Left renal pelvis (tissue), 4 donors: ENCODE data around the gene SIGLEC12. TPM values are rescaled to one million over a fixed set of nuclear protein-coding genes. Genes with fewer than 3 reads are reported as not detected.
A peak's percentile ranks its signal among the peaks of the same experiment; 100 is the strongest.
"Not testable (repeated sequence)": the region's sequence is repeated elsewhere in the genome, so short reads cannot be mapped to it uniquely, and the experiment has no call there.

Source experiments
- DNase-seq, 4 donors: peaks; one replicate each; pipeline ENCODE4 v3.0.0-alpha.2; 2013; ENCODE audit warnings: low read depth in 4 of 4, low spot score in 3 of 4
- polyA plus RNA-seq, 4 donors: library from polyadenylated mRNA; unstranded; fragments of 120-200 nt; gene quantifications; one replicate each; pipeline ENCODE4 v1.2.1, GENCODE V29; 2013; ENCODE audit not compliant: insufficient read length in 4 of 4

Gene SIGLEC12
- polyA plus RNA-seq, 4 donors, result 0.14 to 0.20 (median 0.16) TPM; not detected in 1

GRCh38 chr19:51524666-51525264 lies 23.2 kb upstream of the SIGLEC12 start:
- DNase-seq, result no peak

- no peak for DNase-seq
Measured at GRCh38 chr19:51521781-51522180, 20.2 kb upstream of the SIGLEC12 start.

GRCh38 chr19:51521357-51521756 lies 19.8 kb upstream of the SIGLEC12 start:
- no peak for DNase-seq

- DNase-seq, result no peak
Measured at GRCh38 chr19:51520728-51521127, 19.1 kb upstream of the SIGLEC12 start.

GRCh38 chr19:51514866-51515481 lies 13.4 kb upstream of the SIGLEC12 start:
- peak; percentile 6 to 32 (median 17) for DNase-seq

GRCh38 chr19:51513968-51514367 lies 12.4 kb upstream of the SIGLEC12 start:
- no peak for DNase-seq

- DNase-seq, result no peak
Measured at GRCh38 chr19:51511353-51511752, 9.8 kb upstream of the SIGLEC12 start.

- DNase-seq, result no peak
Measured at GRCh38 chr19:51509823-51510660, 8.4 kb upstream of the SIGLEC12 start.

- DNase-seq, result no peak
Measured at GRCh38 chr19:51508059-51508733, 6.6 kb upstream of the SIGLEC12 start.

- no peak for DNase-seq
Measured at GRCh38 chr19:51507640-51508058, 6.0 kb upstream of the SIGLEC12 start.

GRCh38 chr19:51507192-51507591 lies 5.6 kb upstream of the SIGLEC12 start:
- no peak for DNase-seq

GRCh38 chr19:51505904-51506303 lies 4.3 kb upstream of the SIGLEC12 start:
- DNase-seq, result no peak

GRCh38 chr19:51503896-51504295 lies 2.3 kb upstream of the SIGLEC12 start:
- no peak for DNase-seq

GRCh38 chr19:51503286-51503817 lies 1.8 kb upstream of the SIGLEC12 start:
- DNase-seq, result no peak

- DNase-seq, result not testable (repeated sequence)
Measured at GRCh38 chr19:51500931-51501330, 669 bp downstream of the SIGLEC12 start.

GRCh38 chr19:51497666-51498065 lies 3.9 kb downstream of the SIGLEC12 start:
- DNase-seq, result no peak

GRCh38 chr19:51493776-51494175 lies 7.8 kb downstream of the SIGLEC12 start:
- no peak for DNase-seq

- no peak for DNase-seq
Measured at GRCh38 chr19:51491586-51491985, 10.0 kb downstream of the SIGLEC12 start.

GRCh38 chr19:51490676-51491075 lies 10.9 kb downstream of the SIGLEC12 start:
- no peak for DNase-seq

GRCh38 chr19:51489113-51489512 lies 12.5 kb downstream of the SIGLEC12 start:
- no peak for DNase-seq

GRCh38 chr19:51488491-51488890 lies 13.1 kb downstream of the SIGLEC12 start:
- no peak for DNase-seq
